Activated T-helper 1 cell treated with anti-CD3 and anti-CD28 coated beads, Interleukin-12 subunit alpha, Interleukin-12 subunit beta, Interleukin-2, Interleukin-4 antibody, amounts not matched to agents 30 ng/mL and 10 ng/mL and 1 ng/mL, durations not matched to agents 14 hours and 24 hours and 36 hours (primary cell): Measurements from ENCODE around the gene RBFOX1. TPM values are rescaled to one million over a fixed set of nuclear protein-coding genes. Genes with fewer than 3 reads are reported as not detected.

Experiments used
- DNase-seq: peaks from one replicate; pipeline ENCODE4 v3.0.0; 2021; ENCODE audit warnings: low spot score
- H3K27ac Mint-ChIP-seq: one replicate; pipeline ENCODE4 v1.8.0; 2021; ENCODE audit warnings: mild to moderate bottlenecking, mixed read lengths
- H3K27me3 Mint-ChIP-seq: one replicate; pipeline ENCODE4 v1.8.0; 2022; ENCODE audit warnings: mild to moderate bottlenecking, moderate library complexity, mixed read lengths; ENCODE audit not compliant: insufficient read depth
- H3K36me3 Mint-ChIP-seq: one replicate; pipeline ENCODE4 v1.8.0; 2021; ENCODE audit warnings: low read depth, mixed read lengths
- H3K4me1 Mint-ChIP-seq: one replicate; pipeline ENCODE4 v1.8.0; 2021; ENCODE audit warnings: low read depth, mixed read lengths
- H3K4me3 Mint-ChIP-seq: one replicate; pipeline ENCODE4 v1.8.0; 2021; ENCODE audit warnings: mild to moderate bottlenecking, moderate library complexity, mixed read lengths
- H3K9me3 Mint-ChIP-seq: one replicate; pipeline ENCODE4 v1.8.0; 2021; ENCODE audit warnings: mixed read lengths
- intact Hi-C: fragments of 100-400 bp; cut with micrococcal nuclease; formaldehyde crosslinking; loops from one replicate; pipeline ENCODE4 v1.15.1; 2024
- total RNA-seq: library from RNA; stranded (reverse); gene quantifications from 2 replicates; pipeline ENCODE4 v1.2.3, GENCODE V29; 2022

The RBFOX1 gene
- not detected in 2 replicates for total RNA-seq

DNA sequence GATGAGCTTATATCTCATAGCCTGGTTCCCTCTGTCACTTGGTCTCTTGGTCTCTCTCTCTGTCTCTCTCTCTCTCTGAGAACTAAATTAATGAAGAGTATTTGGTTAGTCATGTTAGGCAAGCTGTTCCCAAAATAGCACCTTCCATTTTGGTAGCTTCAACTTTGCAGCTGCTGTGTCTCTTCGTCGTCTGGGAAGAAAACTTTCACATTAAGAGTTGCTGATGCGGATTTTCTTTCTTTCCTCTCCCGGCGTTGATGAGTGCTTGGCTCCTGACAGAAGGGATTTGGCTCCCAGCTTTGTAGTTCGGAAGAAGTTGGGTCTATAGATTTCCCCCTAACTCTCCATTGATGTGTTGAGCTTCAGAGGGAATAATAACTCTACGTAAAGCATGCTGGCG, at the start of gene RBFOX1:
Gene RBFOX1, plus strand, starts transcription at position 235 of the 400 bp plus-strand sequence.
- no peak within 1 kb of the TSS for H3K4me3 Mint-ChIP-seq
- H3K36me3 Mint-ChIP-seq = no peaks in the 10 kb centered on the region
- peaks cover 35% of the 10 kb centered on the region for H3K9me3 Mint-ChIP-seq
- intact Hi-C loops = no loop called here
- H3K27ac Mint-ChIP-seq = no peak within 1 kb of the TSS
- H3K4me1 Mint-ChIP-seq = no peaks in the 10 kb centered on the region
- DNase-seq = no peak
- no peaks in the 10 kb centered on the region for H3K27me3 Mint-ChIP-seq

DNA sequence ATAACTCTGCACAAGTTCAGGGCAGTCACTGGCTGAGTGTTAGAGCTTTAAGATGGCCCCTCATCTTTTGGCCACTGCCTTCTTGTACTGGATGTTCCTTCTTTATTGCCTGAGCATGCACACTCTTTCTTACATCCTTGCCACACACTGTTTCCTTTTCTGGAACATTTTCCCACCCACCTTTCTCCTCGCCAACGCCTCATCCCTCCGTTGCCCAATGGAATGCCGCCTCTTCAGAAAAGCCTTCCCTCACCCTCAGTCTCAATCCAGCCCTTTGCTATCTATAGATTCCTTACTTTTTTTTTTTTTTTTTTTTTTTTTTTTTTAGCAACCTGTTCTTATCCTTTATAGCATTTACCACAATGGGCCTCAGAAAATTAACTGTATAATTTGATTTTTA, 47.9 kb upstream of the RBFOX1 start:
- Mint-ChIP-seq H3K4me1 (no peaks in the 10 kb centered on the region), H3K36me3 (no peaks in the 10 kb centered on the region), H3K27ac (no peak overlapping the region), H3K9me3 (peaks cover 20% of the 10 kb centered on the region), H3K4me3 (no peak overlapping the region), H3K27me3 (no peaks in the 10 kb centered on the region)
- intact Hi-C loops = no loop called here
- DNase-seq = no peak

- H3K9me3 Mint-ChIP-seq = peaks cover 16% of the 10 kb centered on the region
- intact Hi-C loops = no loop called here
- no peaks in the 10 kb centered on the region for H3K27me3 Mint-ChIP-seq
- no peaks in the 10 kb centered on the region for H3K36me3 Mint-ChIP-seq
- no peak overlapping the region for H3K4me3 Mint-ChIP-seq
- no peaks in the 10 kb centered on the region for H3K4me1 Mint-ChIP-seq
- no peak overlapping the region for H3K27ac Mint-ChIP-seq
- DNase-seq = no peak
Observed at GRCh38 chr16:7285520-7285919, 47.1 kb upstream of the RBFOX1 start.

GRCh38 chr16:7289299-7289698, 43.3 kb upstream of the RBFOX1 start:
- Mint-ChIP-seq H3K27me3 (no peaks in the 10 kb centered on the region), H3K4me3 (no peak overlapping the region), H3K4me1 (no peaks in the 10 kb centered on the region)

DNA sequence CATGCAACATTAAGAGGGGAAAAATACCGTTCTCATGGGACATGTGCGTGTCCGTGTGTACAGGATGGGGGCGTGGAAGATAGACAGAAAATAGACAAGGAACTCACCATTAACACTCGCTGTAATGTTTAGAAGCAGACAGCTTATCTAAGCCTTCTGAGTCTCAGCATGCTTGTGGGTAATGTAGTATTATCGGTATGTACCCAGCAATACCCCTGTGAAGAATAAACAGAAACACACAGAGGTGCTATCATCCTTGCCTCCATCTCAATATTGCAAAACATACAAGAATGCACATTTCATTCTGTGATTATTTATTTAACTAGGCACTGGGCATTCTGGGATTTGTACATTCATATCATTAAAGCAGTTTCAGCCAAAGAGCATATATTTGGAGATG, 42.0 kb upstream of the RBFOX1 start:
- Mint-ChIP-seq H3K27me3 (no peaks in the 10 kb centered on the region), H3K9me3 (peaks cover 21% of the 10 kb centered on the region), H3K4me3 (no peak overlapping the region), H3K4me1 (no peaks in the 10 kb centered on the region), H3K27ac (no peak overlapping the region), H3K36me3 (no peaks in the 10 kb centered on the region)
- intact Hi-C loops = no loop called here
- no peak for DNase-seq

More at GRCh38 chr16:7289299-7289698, 43.3 kb upstream of the RBFOX1 start:
- intact Hi-C loops = no loop called here
- no peak for DNase-seq
- Mint-ChIP-seq H3K27ac (no peak overlapping the region), H3K9me3 (peaks cover 20% of the 10 kb centered on the region), H3K36me3 (no peaks in the 10 kb centered on the region)

DNA sequence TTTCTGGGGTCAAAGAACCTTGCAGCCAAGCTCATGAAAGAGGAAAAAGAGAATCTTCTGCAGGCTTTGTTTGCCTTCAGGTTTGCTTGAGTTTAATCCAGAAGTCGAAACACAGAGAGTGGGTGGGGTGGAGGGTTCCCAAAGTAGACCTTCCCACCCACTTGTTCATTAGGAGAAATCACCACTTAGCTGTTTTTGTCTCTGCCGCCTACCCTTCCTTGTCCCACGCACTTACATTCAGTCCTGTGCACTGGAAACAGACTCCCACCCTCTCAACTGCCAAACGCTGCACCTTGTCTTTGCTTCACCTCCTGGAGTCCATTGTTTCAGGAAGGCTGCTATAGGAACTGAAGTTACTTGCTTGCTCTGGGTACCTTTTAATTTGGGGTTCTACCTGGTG, 38.6 kb upstream of the RBFOX1 start:
- no peaks in the 10 kb centered on the region for H3K27me3 Mint-ChIP-seq
- peaks cover 21% of the 10 kb centered on the region for H3K9me3 Mint-ChIP-seq

DNA sequence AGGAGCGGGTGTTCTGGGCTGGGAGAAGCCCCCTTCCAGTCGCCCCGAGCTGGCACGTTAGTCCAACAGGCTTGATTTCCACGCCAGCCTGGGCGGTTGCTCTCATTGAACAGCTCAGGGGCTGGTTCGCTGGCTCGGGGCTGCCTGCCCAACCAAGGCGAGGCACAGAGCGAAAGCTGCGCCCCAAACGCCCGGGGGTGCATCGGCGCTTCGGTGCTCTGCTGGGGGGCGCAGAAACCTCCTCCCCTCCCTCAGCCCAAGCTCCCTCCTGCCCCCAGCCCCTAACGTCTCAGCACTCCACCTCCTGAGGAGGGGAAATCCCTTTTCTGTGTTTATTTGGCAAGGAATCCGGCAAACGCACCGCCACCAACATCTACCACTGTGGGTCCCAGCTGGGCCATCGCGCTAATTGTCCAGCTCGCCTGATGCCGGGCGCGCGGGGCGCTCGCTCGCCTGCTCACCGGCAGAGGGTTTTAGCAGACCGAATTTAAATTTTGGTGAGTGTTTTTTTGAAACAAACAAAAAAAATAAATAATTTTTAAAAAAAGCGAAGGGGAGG, 29.5 kb upstream of the RBFOX1 start:
- intact Hi-C loops = no loop called here
- H3K27ac Mint-ChIP-seq = no peak overlapping the region
- H3K4me1 Mint-ChIP-seq = no peaks in the 10 kb centered on the region
- H3K4me3 Mint-ChIP-seq = no peak overlapping the region
- H3K9me3 Mint-ChIP-seq = peaks cover 14% of the 10 kb centered on the region
- H3K27me3 Mint-ChIP-seq = peaks cover 6% of the 10 kb centered on the region
- no peak for DNase-seq
- no peaks in the 10 kb centered on the region for H3K36me3 Mint-ChIP-seq

More for the DNA sequence above, 38.6 kb upstream of the RBFOX1 start:
- no peaks in the 10 kb centered on the region for H3K4me1 Mint-ChIP-seq
- H3K4me3 Mint-ChIP-seq = no peak overlapping the region
- H3K36me3 Mint-ChIP-seq = no peaks in the 10 kb centered on the region
- no peak overlapping the region for H3K27ac Mint-ChIP-seq
- DNase-seq = no peak
- intact Hi-C loops = no loop called here

DNA sequence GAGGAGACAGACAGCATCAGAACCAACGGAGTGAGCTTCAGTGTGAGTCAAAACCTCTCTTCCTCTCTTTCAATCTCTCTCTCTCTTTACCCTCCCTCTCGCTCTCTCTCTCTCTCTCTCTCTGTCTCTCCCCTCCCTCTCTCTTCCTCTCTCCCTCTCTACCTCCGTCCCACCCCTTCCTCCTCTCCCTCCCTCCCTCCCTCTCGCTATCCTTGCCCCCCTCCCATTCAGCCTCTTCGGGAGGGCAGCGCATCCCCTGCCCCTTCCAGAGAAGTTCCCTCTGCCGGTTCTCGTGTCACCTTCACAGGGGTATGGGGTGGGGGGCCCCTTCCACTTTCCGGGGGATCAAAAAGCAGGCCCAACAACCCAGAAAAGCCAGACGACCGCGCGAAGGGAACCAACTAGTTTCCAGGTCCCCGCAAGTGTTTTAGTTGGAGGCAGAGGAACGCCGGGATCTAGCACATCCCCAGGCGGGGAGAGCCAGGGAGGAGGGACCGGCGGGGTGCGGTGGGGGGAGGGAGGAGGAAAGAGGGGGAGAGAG, 28.9 kb upstream of the RBFOX1 start:
- Mint-ChIP-seq H3K4me1 (no peaks in the 10 kb centered on the region), H3K27ac (no peak overlapping the region), H3K36me3 (no peaks in the 10 kb centered on the region), H3K27me3 (peaks cover 6% of the 10 kb centered on the region), H3K9me3 (peaks cover 15% of the 10 kb centered on the region), H3K4me3 (no peak overlapping the region)
- DNase-seq = no peak
- intact Hi-C loops = no loop called here

- intact Hi-C loops = no loop called here
- no peaks in the 10 kb centered on the region for H3K36me3 Mint-ChIP-seq
- DNase-seq = no peak
- no peak overlapping the region for H3K27ac Mint-ChIP-seq
- H3K9me3 Mint-ChIP-seq = peaks cover 15% of the 10 kb centered on the region
- H3K27me3 Mint-ChIP-seq = peaks cover 6% of the 10 kb centered on the region
- H3K4me3 Mint-ChIP-seq = no peak overlapping the region
- H3K4me1 Mint-ChIP-seq = no peaks in the 10 kb centered on the region
Observed at GRCh38 chr16:7304279-7304678, 28.4 kb upstream of the RBFOX1 start.

DNA sequence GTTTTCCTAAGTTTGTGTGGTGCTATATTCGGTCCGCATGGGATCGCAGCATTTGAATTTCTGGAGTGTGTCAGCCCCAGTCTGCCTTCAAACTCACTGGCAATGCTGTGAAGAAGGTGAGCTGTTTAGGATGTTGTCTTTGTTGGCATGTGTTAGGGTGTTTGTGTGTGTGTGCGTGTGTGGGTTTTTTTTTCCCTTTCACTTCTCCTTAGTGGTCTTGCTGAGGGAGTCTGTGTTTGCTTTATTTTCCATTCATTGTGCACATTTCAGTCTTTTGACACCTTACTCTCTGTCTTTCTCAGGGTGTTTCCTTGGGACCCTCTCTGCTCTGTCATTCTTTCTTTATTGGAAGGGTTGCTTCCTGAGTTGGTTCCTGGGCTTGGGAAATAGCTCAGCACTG, 27.7 kb upstream of the RBFOX1 start:
- Mint-ChIP-seq H3K36me3 (no peaks in the 10 kb centered on the region), H3K4me1 (no peaks in the 10 kb centered on the region), H3K27ac (no peak overlapping the region), H3K4me3 (no peak overlapping the region), H3K27me3 (peaks cover 6% of the 10 kb centered on the region), H3K9me3 (peaks cover 15% of the 10 kb centered on the region)
- intact Hi-C loops = no loop called here
- no peak for DNase-seq

DNA sequence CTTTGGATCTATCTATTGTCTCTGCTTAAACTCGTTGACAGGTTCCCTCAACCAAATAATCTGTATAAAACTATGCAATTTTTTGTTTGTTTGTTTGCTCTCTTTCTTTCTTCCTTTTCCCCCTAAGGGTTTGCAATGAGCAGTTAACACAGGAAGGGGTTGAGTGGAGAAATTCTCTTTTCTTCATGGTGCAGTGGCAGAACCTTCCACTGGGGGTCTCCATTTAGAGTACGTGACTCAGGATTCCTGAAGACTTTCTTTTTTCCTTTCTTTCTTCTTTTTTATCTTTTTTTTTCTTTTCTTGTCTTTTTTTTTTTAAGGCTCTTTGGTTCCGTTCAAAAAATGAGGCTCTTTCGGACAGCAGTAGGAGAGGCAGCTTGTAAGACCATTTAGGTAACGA, 19.5 kb upstream of the RBFOX1 start:
- DNase-seq = no peak
- no peak overlapping the region for H3K27ac Mint-ChIP-seq

DNA sequence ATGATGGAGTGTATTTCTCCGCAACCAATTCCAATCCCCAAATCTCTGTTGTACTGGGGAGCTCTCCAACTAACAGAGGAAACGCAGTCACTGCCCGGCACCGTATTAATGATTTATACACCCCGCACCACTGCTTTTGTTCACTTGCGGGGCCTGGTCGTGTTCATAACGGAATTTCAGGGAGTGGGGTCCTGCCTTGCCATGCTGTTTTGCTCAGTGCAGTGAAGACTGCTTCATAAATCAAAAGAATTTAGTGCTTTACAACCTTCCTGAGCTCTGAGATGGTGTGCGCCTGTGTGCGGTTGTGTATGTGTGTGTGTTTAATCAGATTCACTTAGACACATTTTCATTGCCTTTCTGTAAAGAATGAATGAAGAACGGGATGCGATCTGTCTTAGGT, 18.5 kb upstream of the RBFOX1 start:
- Mint-ChIP-seq H3K9me3 (peaks cover 3% of the 10 kb centered on the region), H3K27me3 (no peaks in the 10 kb centered on the region), H3K36me3 (no peaks in the 10 kb centered on the region), H3K4me1 (no peaks in the 10 kb centered on the region), H3K27ac (no peak overlapping the region), H3K4me3 (no peak overlapping the region)
- DNase-seq = no peak
- intact Hi-C loops = no loop called here

More for the DNA sequence above, 19.5 kb upstream of the RBFOX1 start:
- Mint-ChIP-seq H3K4me3 (no peak overlapping the region), H3K9me3 (peaks cover 5% of the 10 kb centered on the region), H3K27me3 (no peaks in the 10 kb centered on the region), H3K36me3 (no peaks in the 10 kb centered on the region), H3K4me1 (no peaks in the 10 kb centered on the region)
- intact Hi-C loops = no loop called here

- intact Hi-C loops = no loop called here
- Mint-ChIP-seq H3K27ac (no peak overlapping the region), H3K4me1 (no peaks in the 10 kb centered on the region), H3K9me3 (peaks cover 10% of the 10 kb centered on the region), H3K4me3 (no peak overlapping the region), H3K36me3 (no peaks in the 10 kb centered on the region), H3K27me3 (no peaks in the 10 kb centered on the region)
- DNase-seq = no peak
Observed at GRCh38 chr16:7315813-7316212, 16.8 kb upstream of the RBFOX1 start.
